HFFc6 (cell line): ENCODE data around the gene ANO5. TPM values are rescaled to one million over a fixed set of nuclear protein-coding genes. Genes with fewer than 3 reads are reported as not detected.
"Not testable (repeated sequence)": the region's sequence is repeated elsewhere in the genome, so short reads cannot be mapped to it uniquely, and the experiment has no call there.

ENCODE experiments used
- DNase-seq: peaks from one replicate; pipeline ENCODE4 v3.0.0-alpha.2; 2018
- H3K27ac Mint-ChIP-seq: 2 replicates; pipeline ENCODE4 v1.8.0; 2020; ENCODE audit warnings: mild to moderate bottlenecking, mixed read lengths
- H3K27me3 Mint-ChIP-seq: 2 replicates; pipeline ENCODE4 v1.8.0; 2021; ENCODE audit warnings: mild to moderate bottlenecking, moderate library complexity, mixed read lengths; ENCODE audit not compliant: insufficient read depth
- H3K36me3 Mint-ChIP-seq: 2 replicates; pipeline ENCODE4 v1.8.0; 2021; ENCODE audit warnings: low read depth, mixed read lengths
- H3K4me1 Mint-ChIP-seq: 2 replicates; pipeline ENCODE4 v1.8.0; 2020; ENCODE audit warnings: low read depth, mixed read lengths
- H3K4me3 Mint-ChIP-seq: 2 replicates; pipeline ENCODE4 v1.8.0; 2020; ENCODE audit warnings: mild to moderate bottlenecking, moderate library complexity, mixed read lengths
- H3K9me3 Mint-ChIP-seq: 2 replicates; pipeline ENCODE4 v1.8.0; 2020; ENCODE audit warnings: mild to moderate bottlenecking, mixed read lengths
- total RNA-seq, 6 experiments: library from RNA; stranded (reverse); fragmentation: NEBNext Ultra II Directional; extraction: Animal tissue kit (Norgen Biotek cat#: 25700); gene quantifications; 2 replicates in 1 of 6; 3 replicates in 5 of 6; pipeline ENCODE4 v1.2.3, GENCODE V29; 2021
- TF ChIP-seq, protein P1 (sequence below): fragments of 200-600 bp; sonication (generic); IDR thresholded peaks from 2 replicates; pipeline ENCODE4 v1.5.0; 2021; ENCODE audit warnings: antibody characterized with exemption, mild to moderate bottlenecking

The ANO5 gene
- total RNA-seq, 6 experiments from 2014 or later = not detected

DNA sequence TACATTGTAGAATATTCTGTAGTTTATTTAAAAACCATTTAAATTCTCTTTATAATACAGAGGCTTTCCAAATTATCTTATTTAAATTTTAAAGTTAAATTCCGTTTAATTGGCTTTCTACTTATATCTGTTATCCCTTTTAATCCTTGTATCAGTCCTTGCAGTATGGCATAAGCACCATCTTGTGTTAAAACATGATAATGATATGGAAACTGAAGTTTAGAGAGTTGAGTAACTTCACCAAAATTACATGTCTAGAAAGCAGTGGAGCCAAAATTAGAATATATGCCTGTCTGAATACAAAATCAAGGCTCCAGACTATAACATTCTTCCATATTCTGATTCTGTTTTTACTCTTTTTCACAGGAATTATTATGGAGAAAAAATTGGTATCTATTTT is 57.0 kb downstream of the ANO5 start:
- H3K27ac Mint-ChIP-seq = no peak overlapping the region
- H3K9me3 Mint-ChIP-seq = peaks cover 32% of the 10 kb centered on the region
- H3K36me3 Mint-ChIP-seq = no peaks in the 10 kb centered on the region
- TF ChIP-seq, protein P1, sequence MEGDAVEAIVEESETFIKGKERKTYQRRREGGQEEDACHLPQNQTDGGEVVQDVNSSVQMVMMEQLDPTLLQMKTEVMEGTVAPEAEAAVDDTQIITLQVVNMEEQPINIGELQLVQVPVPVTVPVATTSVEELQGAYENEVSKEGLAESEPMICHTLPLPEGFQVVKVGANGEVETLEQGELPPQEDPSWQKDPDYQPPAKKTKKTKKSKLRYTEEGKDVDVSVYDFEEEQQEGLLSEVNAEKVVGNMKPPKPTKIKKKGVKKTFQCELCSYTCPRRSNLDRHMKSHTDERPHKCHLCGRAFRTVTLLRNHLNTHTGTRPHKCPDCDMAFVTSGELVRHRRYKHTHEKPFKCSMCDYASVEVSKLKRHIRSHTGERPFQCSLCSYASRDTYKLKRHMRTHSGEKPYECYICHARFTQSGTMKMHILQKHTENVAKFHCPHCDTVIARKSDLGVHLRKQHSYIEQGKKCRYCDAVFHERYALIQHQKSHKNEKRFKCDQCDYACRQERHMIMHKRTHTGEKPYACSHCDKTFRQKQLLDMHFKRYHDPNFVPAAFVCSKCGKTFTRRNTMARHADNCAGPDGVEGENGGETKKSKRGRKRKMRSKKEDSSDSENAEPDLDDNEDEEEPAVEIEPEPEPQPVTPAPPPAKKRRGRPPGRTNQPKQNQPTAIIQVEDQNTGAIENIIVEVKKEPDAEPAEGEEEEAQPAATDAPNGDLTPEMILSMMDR = no peak
- H3K4me3 Mint-ChIP-seq = no peak overlapping the region
- H3K4me1 Mint-ChIP-seq = no peaks in the 10 kb centered on the region
- DNase-seq = no peak
- no peaks in the 10 kb centered on the region for H3K27me3 Mint-ChIP-seq

- peaks cover 20% of the 10 kb centered on the region for H3K9me3 Mint-ChIP-seq
- TF ChIP-seq, protein P1 = no peak
- no peak overlapping the region for H3K4me3 Mint-ChIP-seq
- H3K27ac Mint-ChIP-seq = no peak overlapping the region
- DNase-seq = no peak
- no peaks in the 10 kb centered on the region for H3K27me3 Mint-ChIP-seq
- no peaks in the 10 kb centered on the region for H3K4me1 Mint-ChIP-seq
- H3K36me3 Mint-ChIP-seq = no peaks in the 10 kb centered on the region
Measured at GRCh38 chr11:22256876-22257275, 64.0 kb downstream of the ANO5 start.

GRCh38 chr11:22263613-22264012 is 70.7 kb downstream of the ANO5 start:
- Mint-ChIP-seq H3K36me3 (no peaks in the 10 kb centered on the region), H3K27ac (no peak overlapping the region), H3K4me3 (no peak overlapping the region), H3K4me1 (no peaks in the 10 kb centered on the region), H3K27me3 (no peaks in the 10 kb centered on the region), H3K9me3 (peaks cover 19% of the 10 kb centered on the region)
- DNase-seq = no peak
- TF ChIP-seq, protein P1 = no peak

GRCh38 chr11:22268983-22269624 is 76.2 kb downstream of the ANO5 start:
- H3K36me3 Mint-ChIP-seq, H3K4me1 Mint-ChIP-seq, H3K27me3 Mint-ChIP-seq, DNase-seq, H3K27ac Mint-ChIP-seq, H3K4me3 Mint-ChIP-seq: not testable (repeated sequence)
- peaks cover 21% of the 10 kb centered on the region for H3K9me3 Mint-ChIP-seq

- H3K9me3 Mint-ChIP-seq = peaks cover 29% of the 10 kb centered on the region
- TF ChIP-seq, protein P1 = no peak
Measured at GRCh38 chr11:22273781-22274180, 80.9 kb downstream of the ANO5 start.

DNA sequence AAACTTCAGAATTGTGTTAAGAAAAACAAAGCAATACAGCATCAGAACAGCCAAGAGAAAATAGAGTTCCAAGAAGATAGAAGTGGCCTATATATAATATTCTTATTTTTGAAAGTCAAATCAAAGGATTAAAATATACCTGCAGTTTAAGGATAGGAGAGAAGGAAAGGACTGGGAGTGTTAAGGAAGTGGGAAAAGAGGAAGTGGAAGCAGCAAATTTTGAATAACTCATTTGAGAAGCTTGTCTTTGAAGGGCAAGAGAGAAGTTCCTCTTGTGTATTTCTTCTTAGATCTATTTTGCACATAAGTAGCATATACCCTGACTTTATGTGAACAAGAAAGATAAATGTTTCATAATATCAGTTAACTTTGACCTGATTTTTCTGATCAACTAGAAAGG is 82.7 kb downstream of the ANO5 start:
- Mint-ChIP-seq H3K27me3 (no peaks in the 10 kb centered on the region), H3K9me3 (peaks cover 19% of the 10 kb centered on the region), H3K4me3 (no peak overlapping the region), H3K36me3 (no peaks in the 10 kb centered on the region), H3K4me1 (no peaks in the 10 kb centered on the region), H3K27ac (no peak overlapping the region)
- no peak for DNase-seq
- TF ChIP-seq, protein P1 = no peak

More at GRCh38 chr11:22273781-22274180, 80.9 kb downstream of the ANO5 start:
- no peaks in the 10 kb centered on the region for H3K27me3 Mint-ChIP-seq
- no peak overlapping the region for H3K4me3 Mint-ChIP-seq
- no peaks in the 10 kb centered on the region for H3K4me1 Mint-ChIP-seq
- H3K27ac Mint-ChIP-seq = no peak overlapping the region
- DNase-seq = no peak
- no peaks in the 10 kb centered on the region for H3K36me3 Mint-ChIP-seq
